Heart right ventricle (tissue), 16 donors: ENCODE results near the gene DTNA. TPM values are rescaled to one million over a fixed set of nuclear protein-coding genes. Genes with fewer than 3 reads are reported as not detected.

Experiments used
- ATAC-seq, 8 donors: fragments of 200-7000 bp; cut with Tn5 transposase; one replicate each; pipeline ENCODE4 v1.9.1; 2020; ENCODE audit warnings: mild to moderate bottlenecking in 8 of 8, moderate library complexity in 8 of 8, moderate number of reproducible peaks in 1 of 8
- DNase-seq, 2 donors: peaks; one replicate each; pipeline ENCODE4 v3.0.0-alpha.2; 2020
- H3K27ac ChIP-seq, 10 donors: fragments of 200-600 bp; sonication (generic) in 2 of 10; one replicate each; pipeline versions ENCODE4 v1.5.0 to v1.8.0; 2020 to 2022; ENCODE audit warnings: mild to moderate bottlenecking in 3 of 10
- H3K27me3 ChIP-seq, 7 donors: fragments of 200-600 bp; one replicate each; pipeline ENCODE4 v1.8.0; 2021 to 2022; ENCODE audit warnings: mild to moderate bottlenecking in 2 of 7
- H3K36me3 ChIP-seq, 9 donors: fragments of 200-600 bp; sonication (generic) in 1 of 9; one replicate each; pipeline versions ENCODE4 v1.5.0 to v1.8.0; 2020 to 2022; ENCODE audit warnings: mild to moderate bottlenecking in 2 of 9
- H3K4me1 ChIP-seq, 9 donors: fragments of 200-600 bp; sonication (generic) in 1 of 9; one replicate each; pipeline versions ENCODE4 v1.5.0 to v1.8.0; 2020 to 2022; ENCODE audit warnings: mild to moderate bottlenecking in 4 of 9
- H3K4me3 ChIP-seq, 10 donors: fragments of 200-600 bp; sonication (generic) in 2 of 10; one replicate each; pipeline versions ENCODE4 v1.5.0 to v1.8.0; 2020 to 2022; ENCODE audit warnings: mild to moderate bottlenecking in 7 of 10, moderate library complexity in 2 of 10
- H3K9me3 ChIP-seq, 11 donors: fragments of 200-600 bp in 10 of 11; sonication (generic) in 2 of 11; one replicate each; pipeline versions ENCODE4 v1.5.0 to v1.8.0; 2013 to 2022; ENCODE audit warnings: mild to moderate bottlenecking in 2 of 11, control low read depth in 1 of 11, moderate library complexity in 1 of 11
- WGBS, 2 donors: extraction: QIAGEN DNeasy Blood & Tissue Kit; methylation state at CpG; one replicate each; pipeline ENCODE4 v1.1.7; 2013; ENCODE audit warnings: inconsistent platforms in 1 of 2; 5-methylcytosine and 5-hydroxymethylcytosine counted together
- intact Hi-C, 10 donors: fragments of 100-400 bp; cut with DNase I; formaldehyde crosslinking; loops; one replicate each; pipeline versions ENCODE4 v1.11.1 to v1.14.2; 2022
- polyA plus RNA-seq, 2 donors: library from polyadenylated mRNA; stranded (reverse); fragments of 200-250 nt; gene quantifications; one replicate each; pipeline ENCODE4 v1.2.3, GENCODE V29; 2013
- total RNA-seq, 10 donors: library from RNA; stranded (reverse); fragmentation: NEBNext Ultra II Directional in 3 of 10; extraction: Animal tissue kit (Norgen Biotek cat#: 25700) in 3 of 10; gene quantifications; one replicate each; pipeline versions ENCODE4 v1.2.1 to v1.2.4, GENCODE V29; 2021 to 2023
- TF ChIP-seq, protein P1 (sequence below), 9 donors: fragments of 200-600 bp; sonication (generic) in 2 of 9; IDR thresholded peaks; one replicate each; pipeline versions ENCODE4 v1.5.0 to v1.8.0; 2021 to 2022; ENCODE audit warnings: antibody characterized with exemption in 9 of 9, mild to moderate bottlenecking in 5 of 9, moderate library complexity in 1 of 9
- donor health status: Arrhythmogenic right ventricular cardiomyopathy.
- donor health status: ischemic (EF 13 %, LVEDD 7.1; RV severe dilation, severe dysfunction).
- donor health status: healthy with polysubstance abuse.
- donor health status: DM: no; HTN: yes; CAD: no.
- donor health status: DM: no; HTN: no; CAD: no.
- donor health status: ischemic (EF 25% LVEDD 6.9; RV normal size, moderate dysfunction).
- donor health status: ischemic (EF 25% LVEDD 5.7; RV mildly dilated, moderate dysfunction).
- donor health status: healthy.
- donor health status: DM: yes; HTN: yes; CAD: no.
- donor health status: Ischemic cardiomyopathy.
- donor health status: ischemic (EF 35%, LVEDD 5.7; RV mildly dilated, moderate dysfunction).
- donor health status: nonischemic (EF 11% LVEDD 7.7; RV severe dilation, severe dysfunction).
- donor health status: DM: yes; HTN: yes; CAD: no.
- donor health status: PGD.
- donor health status: ischemic (EF 29% LVEDD 5.4; RV normal size, mild dysfunction).
- donor health status: nonischemic (EF 23%, LVEDD 6.1; RV moderate dilation, normal function).

The DTNA gene
- total and polyA plus RNA-seq, 12 donors: 65.4 to 198 (median 179) TPM

DNA sequence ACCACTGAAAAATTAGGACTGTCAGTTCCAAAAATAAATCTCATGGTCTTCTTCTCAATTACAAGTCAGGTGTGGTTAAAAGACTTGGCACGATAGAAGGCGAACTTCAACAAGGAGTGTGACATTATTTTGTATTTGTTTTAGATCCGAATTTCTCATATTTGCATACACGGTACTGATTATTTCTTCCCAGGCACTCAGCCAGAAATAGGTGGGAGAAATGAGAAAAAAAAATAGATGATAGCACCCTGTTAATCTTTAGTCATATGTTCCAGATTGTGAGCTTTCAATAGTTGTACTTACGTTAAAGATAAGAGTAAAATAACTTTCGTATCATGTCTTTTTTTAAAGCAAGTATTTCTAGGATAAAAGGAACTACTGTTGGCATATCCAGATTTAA is 106.1 kb downstream of the DTNA start:
- no peak for DNase-seq
- WGBS, 2 donors: 45 to 66% methylated on average over 6 of the region's 6 CpGs
- Histone ChIP-seq H3K4me1 (peaks cover 0 to 6% (median 0%) of the 10 kb centered on the region in 9 donors), H3K4me3 (no peak overlapping the region), H3K9me3 (no peaks in the 10 kb centered on the region), H3K27ac (no peak overlapping the region), H3K36me3 (peaks cover 0 to 59% (median 11%) of the 10 kb centered on the region in 9 donors), H3K27me3 (no peaks in the 10 kb centered on the region)
- no peak for ATAC-seq
- TF ChIP-seq, protein P1, sequence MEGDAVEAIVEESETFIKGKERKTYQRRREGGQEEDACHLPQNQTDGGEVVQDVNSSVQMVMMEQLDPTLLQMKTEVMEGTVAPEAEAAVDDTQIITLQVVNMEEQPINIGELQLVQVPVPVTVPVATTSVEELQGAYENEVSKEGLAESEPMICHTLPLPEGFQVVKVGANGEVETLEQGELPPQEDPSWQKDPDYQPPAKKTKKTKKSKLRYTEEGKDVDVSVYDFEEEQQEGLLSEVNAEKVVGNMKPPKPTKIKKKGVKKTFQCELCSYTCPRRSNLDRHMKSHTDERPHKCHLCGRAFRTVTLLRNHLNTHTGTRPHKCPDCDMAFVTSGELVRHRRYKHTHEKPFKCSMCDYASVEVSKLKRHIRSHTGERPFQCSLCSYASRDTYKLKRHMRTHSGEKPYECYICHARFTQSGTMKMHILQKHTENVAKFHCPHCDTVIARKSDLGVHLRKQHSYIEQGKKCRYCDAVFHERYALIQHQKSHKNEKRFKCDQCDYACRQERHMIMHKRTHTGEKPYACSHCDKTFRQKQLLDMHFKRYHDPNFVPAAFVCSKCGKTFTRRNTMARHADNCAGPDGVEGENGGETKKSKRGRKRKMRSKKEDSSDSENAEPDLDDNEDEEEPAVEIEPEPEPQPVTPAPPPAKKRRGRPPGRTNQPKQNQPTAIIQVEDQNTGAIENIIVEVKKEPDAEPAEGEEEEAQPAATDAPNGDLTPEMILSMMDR (IDR thresholded peaks at IDR 0.05): no peak
- intact Hi-C loops: no loop called here

DNA sequence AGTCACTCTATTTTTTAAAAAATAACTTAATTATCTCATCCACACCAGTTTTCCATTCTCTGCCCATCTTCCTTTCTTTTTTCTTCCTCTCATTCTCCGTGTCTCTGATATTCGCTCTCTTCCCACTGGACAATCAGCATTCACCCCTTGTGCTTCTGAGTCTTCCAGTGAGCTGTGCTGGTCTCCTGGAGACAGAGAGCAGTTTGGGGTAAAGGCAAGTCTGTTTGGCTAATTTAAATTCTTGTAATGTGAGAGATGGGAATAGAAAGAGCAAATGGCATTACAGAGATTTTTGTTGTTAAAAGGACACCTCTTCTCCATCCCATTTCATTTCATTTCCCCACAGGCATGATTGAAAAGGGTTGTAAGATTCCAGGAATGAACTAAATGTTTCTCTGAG is 107.5 kb downstream of the DTNA start:
- no peak overlapping the region for H3K27ac ChIP-seq

DNA sequence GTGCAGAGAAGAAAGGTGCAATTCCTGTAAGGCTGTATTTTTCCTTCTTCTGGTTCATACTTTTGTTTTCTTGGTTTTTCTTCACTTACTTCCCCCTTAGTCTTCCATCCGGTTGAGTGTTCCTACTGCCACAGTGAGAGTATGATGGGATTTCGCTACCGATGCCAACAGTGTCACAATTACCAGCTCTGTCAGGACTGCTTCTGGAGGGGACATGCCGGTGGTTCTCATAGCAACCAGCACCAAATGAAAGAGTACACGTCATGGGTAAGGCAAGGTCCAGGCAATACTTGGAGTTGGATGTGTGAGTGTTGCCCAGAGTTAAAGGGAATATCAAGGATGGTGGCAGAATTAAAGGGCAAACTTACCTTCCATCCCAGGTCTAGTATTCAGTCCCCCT is 108.0 kb downstream of the DTNA start:
- Histone ChIP-seq H3K36me3 (peaks cover 0 to 59% (median 1%) of the 10 kb centered on the region in 9 donors), H3K27ac (no peak overlapping the region)
- WGBS, 2 donors: 83 to 88% methylated on average over 5 of the region's 5 CpGs

More for the DNA sequence above, 107.5 kb downstream of the DTNA start:
- Histone ChIP-seq H3K27me3 (no peaks in the 10 kb centered on the region), H3K4me3 (no peak overlapping the region), H3K4me1 (peaks cover 0 to 9% (median 0%) of the 10 kb centered on the region in 9 donors), H3K9me3 (no peaks in the 10 kb centered on the region), H3K36me3 (peaks cover 0 to 60% (median 6%) of the 10 kb centered on the region in 9 donors)
- intact Hi-C loops: no loop called here
- 86 to 89% methylated on average over 2 of the region's 2 CpGs for WGBS, 2 donors
- DNase-seq: no peak
- TF ChIP-seq, protein P1 (IDR thresholded peaks at IDR 0.05): no peak
- no peak for ATAC-seq

DNA sequence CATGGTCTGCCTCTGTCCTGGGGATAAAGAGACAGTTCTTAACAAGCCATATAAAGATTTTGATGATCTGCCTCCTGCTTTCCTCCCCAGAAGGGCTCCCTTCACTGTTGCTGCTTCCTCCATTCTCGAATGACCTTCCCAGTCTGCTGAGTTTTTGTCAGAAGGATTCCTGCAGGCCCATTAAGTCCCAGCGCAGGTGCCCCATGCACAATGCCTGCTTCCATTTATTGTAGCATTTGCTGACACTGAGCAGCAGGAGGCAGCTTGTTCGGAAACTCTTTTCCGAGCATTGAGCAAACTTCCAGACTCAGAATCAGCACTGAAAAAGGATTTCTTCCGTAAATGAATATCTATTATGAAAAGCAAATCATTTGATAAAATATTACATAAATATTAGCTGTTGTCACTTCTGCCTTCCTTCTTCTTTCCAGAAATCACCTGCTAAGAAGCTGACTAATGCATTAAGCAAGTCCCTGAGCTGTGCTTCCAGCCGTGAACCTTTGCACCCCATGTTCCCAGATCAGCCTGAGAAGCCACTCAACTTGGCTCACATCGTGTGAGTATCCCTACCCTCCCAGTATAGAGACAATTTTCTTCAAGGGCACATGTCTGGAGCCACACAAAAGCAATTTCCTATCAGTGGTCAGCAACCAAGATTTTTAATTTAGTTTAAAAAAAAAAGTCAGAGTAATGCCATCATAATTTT is 110.4 kb downstream of the DTNA start:
- no peak for DNase-seq
- H3K27ac ChIP-seq: no peak overlapping the region
- TF ChIP-seq, protein P1 (IDR thresholded peaks at IDR 0.05): no peak
- intact Hi-C loops: loop anchor here in 1 of 10 donors (10.0 kb wide), 1 partner anchor 56 kb away; no protein-coding TSS in a partner anchor
- no peaks in the 10 kb centered on the region for H3K9me3 ChIP-seq
- H3K27me3 ChIP-seq: no peaks in the 10 kb centered on the region
- H3K4me3 ChIP-seq: no peak overlapping the region
- peaks cover 0 to 9% (median 0%) of the 10 kb centered on the region in 9 donors for H3K4me1 ChIP-seq
- H3K36me3 ChIP-seq: peaks cover 0 to 69% (median 0%) of the 10 kb centered on the region in 9 donors
- ATAC-seq: no peak
- 85 to 88% methylated on average over 7 of the region's 7 CpGs for WGBS, 2 donors

More for the DNA sequence above, 108.0 kb downstream of the DTNA start:
- no peaks in the 10 kb centered on the region for H3K9me3 ChIP-seq
- peaks cover 0 to 9% (median 0%) of the 10 kb centered on the region in 9 donors for H3K4me1 ChIP-seq
- no peak overlapping the region for H3K4me3 ChIP-seq
- H3K27me3 ChIP-seq: no peaks in the 10 kb centered on the region
- intact Hi-C loops: no loop called here
- DNase-seq: no peak
- TF ChIP-seq, protein P1 (IDR thresholded peaks at IDR 0.05): no peak
- ATAC-seq: peak in 1 of 8 donors; percentile 14
